ENCODE data around the gene FAIM2. TPM values are rescaled to one million over a fixed set of nuclear protein-coding genes. Genes with fewer than 3 reads are reported as not detected.
A peak's percentile ranks its signal among the peaks of the same experiment; 100 is the strongest.

Gene FAIM2
- total and polyA plus RNA-seq, 9 of the 15 experiments (the other 6 are each of a cell fraction or from before 2014, with no cell fraction given) = 0.01 to 0.10 TPM; not detected in 7

DNA sequence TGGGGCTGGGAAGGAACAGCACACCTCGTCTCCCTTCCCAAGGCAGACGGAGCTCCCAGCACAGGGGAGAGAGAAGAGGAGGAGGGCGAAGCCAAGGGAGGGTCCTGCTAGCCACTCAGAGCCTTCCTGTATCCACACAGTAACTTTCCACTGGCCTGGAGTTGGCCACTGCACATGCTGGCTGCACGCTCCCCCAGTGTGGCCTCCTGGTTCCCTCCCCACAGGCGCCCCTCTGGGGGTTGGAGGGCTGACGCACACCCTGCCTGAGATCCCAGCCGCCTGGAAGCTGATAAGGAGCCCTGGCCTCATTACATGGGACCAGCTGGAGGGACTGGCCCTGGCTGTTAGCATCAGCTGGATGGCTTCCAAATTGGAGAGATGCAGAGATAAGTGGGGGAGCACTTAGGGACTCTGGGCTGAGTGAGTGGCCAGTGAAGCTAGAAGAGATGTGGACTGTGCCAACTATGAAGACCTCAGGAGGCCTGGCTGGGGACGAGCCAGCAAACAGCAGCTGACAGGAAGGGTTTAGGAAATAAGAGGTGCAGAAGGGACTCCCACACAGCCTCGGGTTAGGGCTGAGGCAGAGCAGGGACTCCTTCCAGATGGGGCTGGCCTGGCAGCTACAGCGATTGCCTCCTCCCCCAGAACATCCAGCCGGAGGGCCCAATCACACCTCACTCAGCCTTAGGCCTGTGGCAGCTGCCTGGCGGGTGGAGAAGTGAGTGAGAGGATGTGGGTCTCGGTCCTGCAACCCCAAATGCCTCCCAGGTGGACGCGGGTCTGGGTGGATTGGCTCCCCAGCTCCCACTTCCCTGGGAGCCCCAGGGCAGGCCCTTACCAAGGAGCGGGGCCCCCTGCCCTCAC is 34.5 kb downstream of the FAIM2 start (continued):
- TF ChIP-seq, protein P1, sequence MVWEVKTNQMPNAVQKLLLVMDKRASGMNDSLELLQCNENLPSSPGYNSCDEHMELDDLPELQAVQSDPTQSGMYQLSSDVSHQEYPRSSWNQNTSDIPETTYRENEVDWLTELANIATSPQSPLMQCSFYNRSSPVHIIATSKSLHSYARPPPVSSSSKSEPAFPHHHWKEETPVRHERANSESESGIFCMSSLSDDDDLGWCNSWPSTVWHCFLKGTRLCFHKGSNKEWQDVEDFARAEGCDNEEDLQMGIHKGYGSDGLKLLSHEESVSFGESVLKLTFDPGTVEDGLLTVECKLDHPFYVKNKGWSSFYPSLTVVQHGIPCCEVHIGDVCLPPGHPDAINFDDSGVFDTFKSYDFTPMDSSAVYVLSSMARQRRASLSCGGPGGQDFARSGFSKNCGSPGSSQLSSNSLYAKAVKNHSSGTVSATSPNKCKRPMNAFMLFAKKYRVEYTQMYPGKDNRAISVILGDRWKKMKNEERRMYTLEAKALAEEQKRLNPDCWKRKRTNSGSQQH (CRISPR knock-in tag; IDR thresholded peaks at IDR 0.05) = no peak
- TF ChIP-seq, protein P2, sequence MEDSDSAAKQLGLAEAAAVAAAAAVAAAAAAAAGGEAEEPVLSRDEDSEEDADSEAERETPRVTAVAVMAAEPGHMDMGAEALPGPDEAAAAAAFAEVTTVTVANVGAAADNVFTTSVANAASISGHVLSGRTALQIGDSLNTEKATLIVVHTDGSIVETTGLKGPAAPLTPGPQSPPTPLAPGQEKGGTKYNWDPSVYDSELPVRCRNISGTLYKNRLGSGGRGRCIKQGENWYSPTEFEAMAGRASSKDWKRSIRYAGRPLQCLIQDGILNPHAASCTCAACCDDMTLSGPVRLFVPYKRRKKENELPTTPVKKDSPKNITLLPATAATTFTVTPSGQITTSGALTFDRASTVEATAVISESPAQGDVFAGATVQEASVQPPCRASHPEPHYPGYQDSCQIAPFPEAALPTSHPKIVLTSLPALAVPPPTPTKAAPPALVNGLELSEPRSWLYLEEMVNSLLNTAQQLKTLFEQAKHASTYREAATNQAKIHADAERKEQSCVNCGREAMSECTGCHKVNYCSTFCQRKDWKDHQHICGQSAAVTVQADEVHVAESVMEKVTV (CRISPR knock-in tag; IDR thresholded peaks at IDR 0.05) = no peak
- TF ChIP-seq ZNF766 (CRISPR knock-in tag; conservative IDR thresholded peaks at IDR 0.05) (peak; percentile 87), NFXL1 (CRISPR knock-in tag; IDR thresholded peaks at IDR 0.05) (no peak), ZBED1 (IDR thresholded peaks at IDR 0.05) (peak; percentile 86; the same call in 1 of the 2 replicates), KDM4B (IDR thresholded peaks at IDR 0.05; ENCODE audit: borderline replicate concordance in 2 of 2, low read depth in 1 of 2) (0 out of 4 replicates have a peak, but pooled peaks of 1 of the 2 experiments have one; percentile 40), ZNF584 (CRISPR knock-in tag; IDR thresholded peaks at IDR 0.05; ENCODE audit: low read depth) (peak; percentile 97), JUNB (CRISPR knock-in tag; conservative IDR thresholded peaks at IDR 0.05) (0 out of 2 replicates have a peak, but pooled peaks have one; percentile 40), NR2C1 (IDR thresholded peaks at IDR 0.05) (no peak), NR2C1 (tag; IDR thresholded peaks at IDR 0.05) (peak; percentile 81), CHD2 (IDR thresholded peaks at IDR 0.05; ENCODE audit: low read depth, low read length) (no peak), ZFPM2 (CRISPR knock-in tag; IDR thresholded peaks at IDR 0.05) (0 out of 2 replicates have a peak, but pooled peaks have one; percentile 79), KHSRP (IDR thresholded peaks at IDR 0.05) (0 out of 2 replicates have a peak, but pooled peaks have one; percentile 40), XRCC5 (IDR thresholded peaks at IDR 0.05; ENCODE audit: low read depth, low read length) (peak; percentile 84; the same call in 1 of the 2 replicates), FOXK1 (CRISPR knock-in tag; IDR thresholded peaks at IDR 0.05; ENCODE audit: borderline replicate concordance) (peak; percentile 56; the same call in 1 of the 2 replicates), POLR2B (IDR thresholded peaks at IDR 0.05; ENCODE audit: low read depth, partially characterized antibody) (no peak), FOXM1 (IDR thresholded peaks at IDR 0.05; ENCODE audit: low read depth) (peak; percentile 90), FOXM1 (CRISPR knock-in tag; IDR thresholded peaks at IDR 0.05; ENCODE audit: low read depth) (no peak), TEAD4 (IDR thresholded peaks at IDR 0.05; ENCODE audit: low read length) (peak; percentile 98), TEAD4 (CRISPR knock-in tag; IDR thresholded peaks at IDR 0.05; ENCODE audit: borderline replicate concordance) (no peak)
- TF ChIP-seq, protein P3, sequence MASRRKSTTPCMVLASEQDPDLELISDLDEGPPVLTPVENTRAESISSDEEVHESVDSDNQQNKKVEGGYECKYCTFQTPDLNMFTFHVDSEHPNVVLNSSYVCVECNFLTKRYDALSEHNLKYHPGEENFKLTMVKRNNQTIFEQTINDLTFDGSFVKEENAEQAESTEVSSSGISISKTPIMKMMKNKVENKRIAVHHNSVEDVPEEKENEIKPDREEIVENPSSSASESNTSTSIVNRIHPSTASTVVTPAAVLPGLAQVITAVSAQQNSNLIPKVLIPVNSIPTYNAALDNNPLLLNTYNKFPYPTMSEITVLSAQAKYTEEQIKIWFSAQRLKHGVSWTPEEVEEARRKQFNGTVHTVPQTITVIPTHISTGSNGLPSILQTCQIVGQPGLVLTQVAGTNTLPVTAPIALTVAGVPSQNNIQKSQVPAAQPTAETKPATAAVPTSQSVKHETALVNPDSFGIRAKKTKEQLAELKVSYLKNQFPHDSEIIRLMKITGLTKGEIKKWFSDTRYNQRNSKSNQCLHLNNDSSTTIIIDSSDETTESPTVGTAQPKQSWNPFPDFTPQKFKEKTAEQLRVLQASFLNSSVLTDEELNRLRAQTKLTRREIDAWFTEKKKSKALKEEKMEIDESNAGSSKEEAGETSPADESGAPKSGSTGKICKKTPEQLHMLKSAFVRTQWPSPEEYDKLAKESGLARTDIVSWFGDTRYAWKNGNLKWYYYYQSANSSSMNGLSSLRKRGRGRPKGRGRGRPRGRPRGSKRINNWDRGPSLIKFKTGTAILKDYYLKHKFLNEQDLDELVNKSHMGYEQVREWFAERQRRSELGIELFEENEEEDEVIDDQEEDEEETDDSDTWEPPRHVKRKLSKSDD (conservative IDR thresholded peaks at IDR 0.05; ENCODE audit: low read length) = 0 out of 2 replicates have a peak, but pooled peaks have one; percentile 37
- TF ChIP-seq, protein P4, sequence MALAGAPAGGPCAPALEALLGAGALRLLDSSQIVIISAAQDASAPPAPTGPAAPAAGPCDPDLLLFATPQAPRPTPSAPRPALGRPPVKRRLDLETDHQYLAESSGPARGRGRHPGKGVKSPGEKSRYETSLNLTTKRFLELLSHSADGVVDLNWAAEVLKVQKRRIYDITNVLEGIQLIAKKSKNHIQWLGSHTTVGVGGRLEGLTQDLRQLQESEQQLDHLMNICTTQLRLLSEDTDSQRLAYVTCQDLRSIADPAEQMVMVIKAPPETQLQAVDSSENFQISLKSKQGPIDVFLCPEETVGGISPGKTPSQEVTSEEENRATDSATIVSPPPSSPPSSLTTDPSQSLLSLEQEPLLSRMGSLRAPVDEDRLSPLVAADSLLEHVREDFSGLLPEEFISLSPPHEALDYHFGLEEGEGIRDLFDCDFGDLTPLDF (CRISPR knock-in tag; IDR thresholded peaks at IDR 0.05) = peak; percentile 69; the same call in 1 of the 2 replicates
